HCT116 (cell line): Measurements from ENCODE around the gene VSNL1. TPM values are rescaled to one million over a fixed set of nuclear protein-coding genes. Genes with fewer than 3 reads are reported as not detected.

Experiments used
- ATAC-seq: fragments of 200-7000 bp; cut with Tn5 transposase; 2 replicates; pipeline ENCODE4 v1.9.1; 2020; ENCODE audit warnings: mild to moderate bottlenecking, moderate library complexity
- BruUV-seq: library from RNA; stranded (reverse); fragments of 400-500 nt; replicated peaks from 2 replicates; lab custom pipeline; 2021; lab: Mats Ljungman, UMichigan
- CTCF ChIA-PET: fragments of 300-600 bp; sonication (Branson Sonifier 250); formaldehyde crosslinking; loops from one replicate; lab custom pipeline; 2021; ENCODE audit warnings: antibody characterized with exemption; lab: Charles Lee
- POLR2A ChIA-PET: fragments of 300-600, 350-600 bp; sonication (Branson Sonifier 250); formaldehyde crosslinking; loops from one replicate; lab custom pipeline; 2021; ENCODE audit warnings: antibody characterized with exemption; lab: Charles Lee
- RAD21 ChIA-PET, 2 experiments: fragments of 300-600 bp; sonication (Branson Sonifier 250); formaldehyde crosslinking; loops; one replicate each; lab custom pipeline; 2023; ENCODE audit warnings: low total read pairs in 2 of 2; ENCODE audit not compliant: uncharacterized antibody in 2 of 2, unreplicated experiment in 2 of 2, low non-redundant PET in 1 of 2; lab: Charles Lee
- DNase-seq: peaks from one replicate; pipeline ENCODE4 v3.0.0-alpha.2; 2010; ENCODE audit warnings: low read depth, low spot score
- H2AFZ ChIP-seq: fragments of 200-600 bp; shearing (Covaris generic), sonication (generic); 2 replicates; pipeline ENCODE4 v1.6.1; 2017; ENCODE audit warnings: low read depth, mixed run types, mixed read lengths, antibody characterized with exemption, low read length; ENCODE audit not compliant: poor library complexity, severe bottlenecking
- H3K27ac ChIP-seq: 2 replicates; pipeline ENCODE4 v1.5.1; 2012; ENCODE audit warnings: low read depth, low read length
- H3K27me3 ChIP-seq: fragments of 200-600 bp; sonication (generic); 2 replicates; pipeline ENCODE4 v1.6.1; 2016; ENCODE audit warnings: mixed run types, low read length, mixed read lengths; ENCODE audit not compliant: insufficient read depth
- H3K36me3 ChIP-seq, 2 experiments: fragments of 200-500 bp in 1 of 2; fragments of 200-600 bp in 1 of 2; sonication (Bioruptor generic) in 1 of 2; sonication (generic) in 1 of 2; 2 replicates each; pipeline versions ENCODE4 v1.5.1 to v1.6.1; 2014 to 2016; ENCODE audit warnings: low read length in 2 of 2, inconsistent platforms in 1 of 2, mixed read lengths in 1 of 2, mixed run types in 1 of 2; ENCODE audit not compliant: insufficient read depth in 2 of 2, control insufficient read depth in 1 of 2
- H3K4me1 ChIP-seq, 2 experiments: fragments of 200-600 bp in 1 of 2; sonication (generic) in 1 of 2; 2 replicates each; pipeline versions ENCODE4 v1.5.1 to v1.6.1; 2012 to 2017; ENCODE audit warnings: low read length in 2 of 2, inconsistent platforms in 1 of 2, mild to moderate bottlenecking in 1 of 2, mixed read lengths in 1 of 2, mixed run types in 1 of 2, moderate library complexity in 1 of 2; ENCODE audit not compliant: insufficient read depth in 2 of 2, control insufficient read depth in 1 of 2
- H3K4me2 ChIP-seq: fragments of 200-600 bp; sonication (generic); 2 replicates; pipeline ENCODE4 v1.6.1; 2017; ENCODE audit warnings: mixed run types, low read length, mixed read lengths
- H3K4me3 ChIP-seq, 2 experiments: fragments of 200-600 bp in 1 of 2; sonication (generic) in 1 of 2; replicated peaks in 1 of 2; 2 replicates each; pipeline ENCODE4 v1.5.1; 2011 to 2016; ENCODE audit warnings: low read length in 2 of 2, control low read depth in 1 of 2, low read depth in 1 of 2, mild to moderate bottlenecking in 1 of 2, mixed read lengths in 1 of 2, mixed run types in 1 of 2
- H3K79me2 ChIP-seq: fragments of 200-600 bp; sonication (generic); 2 replicates; pipeline ENCODE4 v1.6.1; 2017; ENCODE audit warnings: mild to moderate bottlenecking, mixed run types, low read length, moderate library complexity, mixed read lengths; ENCODE audit not compliant: insufficient read depth
- H3K9ac ChIP-seq: fragments of 200-600 bp; sonication (generic); 2 replicates; pipeline ENCODE4 v1.6.1; 2016; ENCODE audit warnings: low read length, mixed read lengths
- H3K9me2 ChIP-seq: fragments of 200-600 bp; sonication (generic), shearing (Covaris generic); 2 replicates; pipeline ENCODE4 v1.6.1; 2017; ENCODE audit warnings: mixed run types, mild to moderate bottlenecking, moderate library complexity; ENCODE audit not compliant: insufficient read depth
- H3K9me3 ChIP-seq, 2 experiments: fragments of 200-500 bp in 1 of 2; fragments of 200-600 bp in 1 of 2; sonication (Bioruptor generic) in 1 of 2; sonication (generic) in 1 of 2; 2 replicates each; pipeline ENCODE4 v1.6.1; 2014 to 2017; ENCODE audit warnings: low read length in 2 of 2, mixed read lengths in 2 of 2, inconsistent platforms in 1 of 2, low read depth in 1 of 2, mild to moderate bottlenecking in 1 of 2, mixed run types in 1 of 2, moderate library complexity in 1 of 2; ENCODE audit not compliant: control insufficient read depth in 1 of 2, insufficient read depth in 1 of 2
- H4K20me1 ChIP-seq: fragments of 200-600 bp; sonication (generic), shearing (Covaris generic); 2 replicates; pipeline ENCODE4 v1.6.1; 2017; ENCODE audit warnings: mixed run types, mild to moderate bottlenecking, moderate library complexity; ENCODE audit not compliant: insufficient read depth
- ATF3 ChIP-seq: IDR thresholded peaks from 2 replicates; pipeline ENCODE4 v1.6.1; 2012
- CBX3 ChIP-seq: IDR thresholded peaks from 2 replicates; pipeline ENCODE4 v1.6.1; 2012; ENCODE audit warnings: low read depth
- CEBPB ChIP-seq: IDR thresholded peaks from 2 replicates; pipeline ENCODE4 v1.6.1; 2012; ENCODE audit warnings: low read depth
- CTCF ChIP-seq, 3 experiments: fragments of 200-600 bp in 1 of 3; sonication (generic) in 1 of 3; IDR thresholded peaks in 2 of 3; conservative IDR thresholded peaks in 1 of 3; 2 replicates each; pipeline ENCODE4 v1.5.1; 2012 to 2017; ENCODE audit warnings: low read depth in 2 of 3, low read length in 2 of 3, antibody characterized with exemption in 1 of 3, borderline replicate concordance in 1 of 3, control low read depth in 1 of 3, mild to moderate bottlenecking in 1 of 3, mixed read lengths in 1 of 3, mixed run types in 1 of 3, moderate library complexity in 1 of 3; ENCODE audit not compliant: insufficient read depth in 1 of 3
- EGR1 ChIP-seq: IDR thresholded peaks from 2 replicates; pipeline ENCODE4 v1.6.1; 2012; ENCODE audit warnings: low read depth
- ELF1 ChIP-seq: IDR thresholded peaks from 2 replicates; pipeline ENCODE4 v1.6.1; 2012; ENCODE audit warnings: low read depth, borderline replicate concordance
- EZH2 ChIP-seq: fragments of 200-600 bp; sonication (generic); IDR thresholded peaks from 2 replicates; pipeline ENCODE4 v1.6.1; 2017; ENCODE audit warnings: antibody characterized with exemption, mixed run types
- FOSL1 ChIP-seq: IDR thresholded peaks from 2 replicates; pipeline ENCODE4 v1.6.1; 2012; ENCODE audit warnings: low read depth
- MAX ChIP-seq: IDR thresholded peaks from 2 replicates; pipeline ENCODE4 v1.6.1; 2012
- POLR2A ChIP-seq: IDR thresholded peaks from 2 replicates; pipeline ENCODE4 v1.7.0; 2011; ENCODE audit warnings: borderline replicate concordance; ENCODE audit not compliant: insufficient read depth, insufficient read length; ENCODE audit errors: extremely low read depth
- POLR2AphosphoS5 ChIP-seq: IDR thresholded peaks from 2 replicates; pipeline ENCODE4 v1.6.1; 2011; ENCODE audit warnings: mild to moderate bottlenecking, low read depth, low read length, moderate library complexity
- RAD21 ChIP-seq: IDR thresholded peaks from 2 replicates; pipeline ENCODE4 v1.6.1; 2012; ENCODE audit warnings: low read depth, mild to moderate bottlenecking
- REST ChIP-seq: IDR thresholded peaks from 2 replicates; pipeline ENCODE4 v1.6.1; 2012; ENCODE audit warnings: low read depth
- SIN3A ChIP-seq: IDR thresholded peaks from 2 replicates; pipeline ENCODE4 v1.6.1; 2012; ENCODE audit warnings: low read depth
- SP1 ChIP-seq: IDR thresholded peaks from 2 replicates; pipeline ENCODE4 v1.6.1; 2012; ENCODE audit warnings: low read depth
- SRF ChIP-seq: IDR thresholded peaks from 2 replicates; pipeline ENCODE4 v1.6.1; 2012; ENCODE audit warnings: low read depth
- ZBTB33 ChIP-seq: IDR thresholded peaks from 2 replicates; pipeline ENCODE4 v1.6.1; 2011; ENCODE audit warnings: mild to moderate bottlenecking, low read length, moderate library complexity; ENCODE audit not compliant: insufficient replicate concordance; ENCODE audit errors: extremely low read depth
- ZFX ChIP-seq: fragments of 450-650 bp; IDR thresholded peaks from 2 replicates; pipeline ENCODE4 v1.6.1; 2017
- ZNF274 ChIP-seq: fragments of 200-500 bp; sonication (Bioruptor generic); IDR thresholded peaks from 2 replicates; pipeline ENCODE4 v1.6.1; 2014; ENCODE audit warnings: mild to moderate bottlenecking, low read depth, low read length, inconsistent platforms
- intact Hi-C: fragments of 100-400 bp; cut with micrococcal nuclease; formaldehyde crosslinking; loops from 2 replicates; pipeline ENCODE4 v1.10.0; 2022
- total RNA-seq: library from RNA; stranded (reverse); gene quantifications from one replicate; pipeline ENCODE4 v1.2.1, GENCODE V29; 2021; ENCODE audit not compliant: unreplicated experiment

VSNL1 gene
- total RNA-seq, 1 experiment from 2014 or later: 4.6 TPM

- H3K4me1 ChIP-seq: peaks cover 0 to 19% of the 10 kb centered on the region in 2 experiments; a peak in 1 of 4 replicates
Observed at GRCh38 chr2:17587469-17587868, 47.0 kb downstream of the VSNL1 start.

More at GRCh38 chr2:17587469-17587868, 47.0 kb downstream of the VSNL1 start:
- ChIA-PET CTCF (no interaction called here), RAD21 (no interaction called here), POLR2A (no interaction called here)
- DNase-seq (no peak), ATAC-seq (no peak)
- H3K9ac ChIP-seq: no peak overlapping the region
- intact Hi-C loops: no loop called here
- H3K9me2 ChIP-seq: no peaks in the 10 kb centered on the region
- no peak overlapping the region for H2AFZ ChIP-seq
- H3K27me3 ChIP-seq: no peaks in the 10 kb centered on the region
- no peaks in the 10 kb centered on the region for H3K36me3 ChIP-seq
- no peaks in the 10 kb centered on the region for H4K20me1 ChIP-seq
- H3K79me2 ChIP-seq: no peaks in the 10 kb centered on the region
- BruUV-seq: no TSS peak
- no peak overlapping the region for H3K27ac ChIP-seq
- no peak overlapping the region for H3K4me3 ChIP-seq
- no peaks in the 10 kb centered on the region for H3K9me3 ChIP-seq
- no peak overlapping the region for H3K4me2 ChIP-seq
- TF ChIP-seq SRF (no peak), CEBPB (no peak), REST (no peak), CTCF (IDR thresholded peaks at IDR 0.05 in 2 of 3, conservative IDR thresholded peaks at IDR 0.05 in 1 of 3; ENCODE audit: borderline replicate concordance in 1 of 3, insufficient read depth in 1 of 3, low read depth in 2 of 3, low read length in 2 of 3) (no peak), ZBTB33 (no peak), CBX3 (no peak), POLR2AphosphoS5 (no peak), EGR1 (no peak), ZFX (no peak), POLR2A (no peak), FOSL1 (no peak), EZH2 (no peak), ZNF274 (no peak), SP1 (no peak), RAD21 (no peak), MAX (no peak), ATF3 (no peak), SIN3A (no peak), ELF1 (no peak)
- TF ChIP-seq, all 23 proteins: peak for 0
